H1 (cell line): ENCODE measurements around the gene COL4A1. TPM values are rescaled to one million over a fixed set of nuclear protein-coding genes. Genes with fewer than 3 reads are reported as not detected.

ENCODE experiments used
- CTCF ChIA-PET: fragments of 300-600 bp; sonication (Branson Sonifier 250); formaldehyde crosslinking; loops from one replicate; lab custom pipeline; 2021; ENCODE audit not compliant: partially characterized antibody; lab: Charles Lee
- POLR2A ChIA-PET: fragments of 300-600 bp; sonication (Branson Sonifier 250); formaldehyde crosslinking; loops from one replicate; lab custom pipeline; 2021; ENCODE audit warnings: inconsistent platforms; ENCODE audit not compliant: partially characterized antibody; lab: Charles Lee
- DNase-seq, 2 experiments: peaks; one replicate each; pipeline versions ENCODE4 v3.0.0 to v3.0.0-alpha.2; 2010 to 2022; ENCODE audit warnings: low spot score in 2 of 2, low read depth in 1 of 2, mixed read lengths in 1 of 2
- FAIRE-seq: peaks from 2 replicates; lab custom pipeline; 2011; peaks lifted over from hg19 to GRCh38; lab: Jason Lieb, UNC
- H2AFZ ChIP-seq: 2 replicates; pipeline ENCODE4 v1.8.1; 2012; ENCODE audit warnings: low read length, inconsistent platforms
- H2AK5ac ChIP-seq: 2 replicates; pipeline ENCODE4 v1.6.1; 2013; ENCODE audit warnings: low read depth, low read length
- H2BK120ac ChIP-seq: replicated peaks from 2 replicates; pipeline ENCODE3; 2013; ENCODE audit warnings: low read depth, low read length, inconsistent platforms
- H2BK12ac ChIP-seq: 2 replicates; pipeline ENCODE4 v1.6.1; 2013; ENCODE audit warnings: low read depth, low read length
- H2BK15ac ChIP-seq: 2 replicates; pipeline ENCODE4 v1.6.1; 2013; ENCODE audit warnings: low read length
- H2BK20ac ChIP-seq: 2 replicates; pipeline ENCODE4 v1.6.1; 2013; ENCODE audit warnings: low read length
- H2BK5ac ChIP-seq: 2 replicates; pipeline ENCODE4 v1.6.1; 2013; ENCODE audit warnings: low read depth, low read length
- H3K14ac ChIP-seq: 2 replicates; pipeline ENCODE4 v1.6.1; 2013; ENCODE audit warnings: inconsistent platforms; ENCODE audit not compliant: insufficient read length
- H3K18ac ChIP-seq: 2 replicates; pipeline ENCODE4 v1.6.1; 2013; ENCODE audit warnings: low read length; ENCODE audit errors: extremely low read depth
- H3K23ac ChIP-seq: 2 replicates; pipeline ENCODE4 v1.6.1; 2013; ENCODE audit warnings: inconsistent platforms; ENCODE audit not compliant: insufficient read length
- H3K23me2 ChIP-seq: 2 replicates; pipeline ENCODE4 v1.6.1; 2013; ENCODE audit warnings: low read depth, low read length
- H3K27ac ChIP-seq: 2 replicates; pipeline ENCODE4 v1.6.1; 2011; ENCODE audit warnings: low read depth, low read length, inconsistent platforms
- H3K27me3 ChIP-seq, 4 experiments: replicated peaks in 1 of 4; 1 replicate in 1 of 4; 2 replicates in 3 of 4; pipeline versions ENCODE4 v1.6.1 to v1.8.1; 2011 to 2013; ENCODE audit warnings: low read length in 3 of 4, mild to moderate bottlenecking in 3 of 4, inconsistent platforms in 2 of 4, mixed read lengths in 2 of 4, moderate library complexity in 1 of 4; ENCODE audit not compliant: control insufficient read depth in 3 of 4, insufficient read depth in 3 of 4; ENCODE audit errors: extremely low read depth in 1 of 4
- H3K36me3 ChIP-seq, 4 experiments: 2 replicates each; pipeline versions ENCODE4 v1.6.1 to v1.8.1; 2011 to 2013; ENCODE audit warnings: mild to moderate bottlenecking in 4 of 4, low read length in 3 of 4, moderate library complexity in 2 of 4, control low read depth in 1 of 4, inconsistent platforms in 1 of 4; ENCODE audit not compliant: insufficient read depth in 4 of 4, control insufficient read depth in 2 of 4
- H3K4ac ChIP-seq: replicated peaks from 2 replicates; pipeline ENCODE3; 2013; ENCODE audit warnings: low read length, low read depth, mixed read lengths, inconsistent platforms; ENCODE audit not compliant: insufficient read length
- H3K4me1 ChIP-seq, 4 experiments: replicated peaks in 1 of 4; 1 replicate in 1 of 4; 2 replicates in 3 of 4; pipeline versions ENCODE4 v1.6.1 to v1.8.1; 2011 to 2013; ENCODE audit warnings: low read length in 3 of 4, inconsistent platforms in 2 of 4, mixed read lengths in 1 of 4; ENCODE audit not compliant: insufficient read depth in 4 of 4, control insufficient read depth in 3 of 4
- H3K4me2 ChIP-seq, 2 experiments: 2 replicates each; pipeline versions ENCODE4 v1.6.1 to v1.8.1; 2011 to 2013; ENCODE audit warnings: low read depth in 2 of 2, low read length in 2 of 2, control low read depth in 1 of 2, inconsistent platforms in 1 of 2, mild to moderate bottlenecking in 1 of 2; ENCODE audit not compliant: insufficient read depth in 1 of 2
- H3K4me3 ChIP-seq, 4 experiments: fragments of 200-600, 300-600 bp in 1 of 4; sonication (generic), shearing (Covaris generic), sonication (Bioruptor Twin) in 1 of 4; 2 replicates each; pipeline versions ENCODE4 v1.5.1 to v1.8.1; 2011 to 2016; ENCODE audit warnings: low read length in 4 of 4, low read depth in 3 of 4, control low read depth in 2 of 4, inconsistent platforms in 2 of 4, mild to moderate bottlenecking in 2 of 4, mixed read lengths in 1 of 4, moderate library complexity in 1 of 4; ENCODE audit not compliant: insufficient read depth in 2 of 4; ENCODE audit errors: extremely low read depth in 1 of 4
- H3K56ac ChIP-seq: replicated peaks from 2 replicates; pipeline ENCODE3; 2013; ENCODE audit warnings: low read depth, mild to moderate bottlenecking, mixed read lengths, low read length, inconsistent platforms; ENCODE audit not compliant: insufficient read length
- H3K79me1 ChIP-seq: 2 replicates; pipeline ENCODE4 v1.6.1; 2013; ENCODE audit warnings: low read depth, low read length, control low read depth
- H3K79me2 ChIP-seq, 2 experiments: 2 replicates each; pipeline versions ENCODE4 v1.6.1 to v1.8.1; 2012 to 2013; ENCODE audit warnings: low read length in 2 of 2, mild to moderate bottlenecking in 2 of 2, inconsistent platforms in 1 of 2; ENCODE audit not compliant: insufficient read depth in 2 of 2, control insufficient read depth in 1 of 2
- H3K9ac ChIP-seq, 4 experiments: replicated peaks in 1 of 4; 1 replicate in 1 of 4; 2 replicates in 3 of 4; pipeline versions ENCODE4 v1.6.1 to v1.8.1; 2011 to 2013; ENCODE audit warnings: low read depth in 3 of 4, low read length in 3 of 4, control low read depth in 2 of 4, mild to moderate bottlenecking in 2 of 4, moderate library complexity in 2 of 4, inconsistent platforms in 1 of 4; ENCODE audit errors: extremely low read depth in 1 of 4
- H3K9me3 ChIP-seq, 2 experiments: 2 replicates each; pipeline versions ENCODE4 v1.6.1 to v1.8.1; 2012 to 2013; ENCODE audit warnings: mild to moderate bottlenecking in 2 of 2, moderate library complexity in 2 of 2, control low read depth in 1 of 2, inconsistent platforms in 1 of 2, low read depth in 1 of 2, low read length in 1 of 2, mixed read lengths in 1 of 2; ENCODE audit not compliant: insufficient read depth in 2 of 2
- H4K20me1 ChIP-seq, 2 experiments: replicated peaks in 1 of 2; 2 replicates each; pipeline versions ENCODE3 to v1.8.1; 2011 to 2013; ENCODE audit warnings: inconsistent platforms in 2 of 2, low read length in 2 of 2, mild to moderate bottlenecking in 1 of 2; ENCODE audit not compliant: insufficient read depth in 2 of 2, control insufficient read depth in 1 of 2
- H4K5ac ChIP-seq: 2 replicates; pipeline ENCODE4 v1.6.1; 2013; ENCODE audit warnings: low read length, low read depth, mixed read lengths, inconsistent platforms; ENCODE audit not compliant: insufficient read length
- H4K8ac ChIP-seq: 2 replicates; pipeline ENCODE4 v1.8.0; 2013; ENCODE audit warnings: mild to moderate bottlenecking, moderate library complexity, low read length, inconsistent platforms; ENCODE audit not compliant: insufficient read depth; ENCODE audit errors: extremely low read depth
- H4K91ac ChIP-seq: replicated peaks from 2 replicates; pipeline ENCODE3; 2013; ENCODE audit warnings: low read length, mixed read lengths, inconsistent platforms; ENCODE audit not compliant: insufficient read length
- KDM5A ChIP-seq: fragments of 200-600 bp; IDR thresholded peaks from 2 replicates; pipeline ENCODE4 v1.7.1; 2012; ENCODE audit warnings: mild to moderate bottlenecking, low read length, inconsistent platforms, mixed read lengths
- WGBS, 2 experiments: shearing (Covaris generic) in 1 of 2; methylation state at CpG; one replicate each; pipeline versions ENCODE4 v1.1.6 to v1.1.7; 2013 to 2015; ENCODE audit warnings: low lambda C conversion rate in 2 of 2, mixed read lengths in 2 of 2, inconsistent platforms in 1 of 2, low coverage in 1 of 2, missing lambda C conversion rate in 1 of 2; ENCODE audit not compliant: insufficient replicate concordance in 2 of 2, insufficient coverage in 1 of 2, insufficient read length in 1 of 2; ENCODE audit errors: extremely low coverage in 1 of 2, missing lambda C conversion rate in 1 of 2; 5-methylcytosine and 5-hydroxymethylcytosine counted together
- polyA plus RNA-seq, 7 experiments: library from polyadenylated mRNA; depleted of rRNA in 3 of 7; stranded (reverse) in 5 of 7; unstranded in 2 of 7; fragments of >200 nt in 5 of 7; fragments of 200-250 nt in 2 of 7; gene quantifications; 1 replicate in 5 of 7; 2 replicates in 1 of 7; 4 replicates in 1 of 7; pipeline versions ENCODE4 v1.2.1 to v1.2.3, GENCODE V29; 2011 to 2013; ENCODE audit warnings: missing spikeins in 2 of 7, mixed read lengths in 2 of 7
- total RNA-seq: library from RNA; stranded (reverse); fragmentation: NEBNext Ultra II Directional; extraction: Animal tissue kit (Norgen Biotek cat#: 25700); gene quantifications from 2 replicates; pipeline ENCODE4 v1.2.1, GENCODE V29; 2021

Gene COL4A1
- total and polyA plus RNA-seq, 2 of the 8 experiments (the other 6 are each of a cell fraction or from before 2014, with no cell fraction given), result 30.7 to 82.0 TPM

DNA sequence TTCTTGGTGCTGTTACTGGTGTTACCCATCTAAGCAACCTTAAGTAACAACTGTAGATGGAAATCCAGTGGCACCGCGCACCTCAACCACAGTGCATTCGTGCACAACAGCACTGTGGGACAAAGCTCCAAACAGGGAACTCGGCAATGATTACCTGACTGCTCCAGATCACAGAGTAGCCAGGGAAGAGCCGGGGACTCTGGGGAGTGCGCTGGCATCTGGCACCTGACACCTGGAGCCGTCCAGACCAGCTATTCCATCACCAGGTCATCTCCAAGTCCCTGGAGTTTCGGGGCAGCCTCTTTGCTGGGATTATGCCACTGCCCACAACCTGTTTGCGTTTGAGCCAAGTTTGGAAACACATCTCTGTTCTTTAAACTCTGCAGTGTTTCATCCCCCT lies 62.0 kb downstream of the COL4A1 start:
- DNase-seq (peak in 1 of 2 experiments; percentile 39), FAIRE-seq (no peak)
- no peaks in the 10 kb centered on the region for H3K36me3 ChIP-seq
- H3K14ac ChIP-seq, result no peak overlapping the region
- H4K8ac ChIP-seq, result no peak overlapping the region
- no peak overlapping the region for H3K23ac ChIP-seq
- H2BK120ac ChIP-seq, result no peak overlapping the region
- no peak overlapping the region for H3K56ac ChIP-seq
- H2BK20ac ChIP-seq, result no peak overlapping the region
- H2BK15ac ChIP-seq, result no peak overlapping the region
- H3K4ac ChIP-seq, result no peak overlapping the region
- no peak overlapping the region for H3K4me2 ChIP-seq
- no peak overlapping the region for H4K5ac ChIP-seq
- peaks cover 0 to 14% (median 2%) of the 10 kb centered on the region in 4 experiments; a peak in 5 of 7 replicates for H3K4me1 ChIP-seq
- no peaks in the 10 kb centered on the region for H3K79me2 ChIP-seq
- no peak overlapping the region for H2BK5ac ChIP-seq
- H3K18ac ChIP-seq, result no peak overlapping the region
- no peak overlapping the region for H2BK12ac ChIP-seq
- no peaks in the 10 kb centered on the region; the same call in 1 of the 2 replicates for H3K79me1 ChIP-seq
- H3K23me2 ChIP-seq, result no peaks in the 10 kb centered on the region
- H2AFZ ChIP-seq, result no peak overlapping the region
- no peaks in the 10 kb centered on the region for H3K27me3 ChIP-seq
- H4K91ac ChIP-seq, result no peak overlapping the region
- H3K4me3 ChIP-seq, result no peak overlapping the region
- H3K9me3 ChIP-seq, result no peaks in the 10 kb centered on the region
- no peak for TF ChIP-seq KDM5A
- WGBS, 2 experiments, result 91% methylated on average over 9 of the region's 9 CpGs; no CpG with 5 or more reads in 1 of the 2 experiments
- H2AK5ac ChIP-seq, result no peak overlapping the region
- no peak overlapping the region for H3K27ac ChIP-seq
- H4K20me1 ChIP-seq, result peaks cover 1 to 3% of the 10 kb centered on the region in 2 experiments
- no peak overlapping the region for H3K9ac ChIP-seq
- CTCF ChIA-PET, result interaction anchor here (1.1 to 7.7 kb wide), 7 partner anchors 9 to 166 kb away, joined by 3 to 29 read pairs (median 4); no protein-coding TSS in a partner anchor
- POLR2A ChIA-PET, result interaction anchor here (1.7 kb wide), 1 partner anchor 63 kb away, joined by 3 read pairs; no protein-coding TSS in a partner anchor
